Spleen (tissue), 11 donors: Measurements from ENCODE around the gene AHNAK2. TPM values are rescaled to one million over a fixed set of nuclear protein-coding genes. Genes with fewer than 3 reads are reported as not detected.

Experiments used
- DNase-seq: peaks from one replicate; pipeline ENCODE4 v3.0.0-alpha.2; 2020
- H3K27ac ChIP-seq, 8 donors: fragments of 200-600 bp; sonication (generic) in 7 of 8; 1 replicate in 4 of 8; 2 replicates in 4 of 8; pipeline versions ENCODE4 v1.5.0 to v1.8.0; 2016 to 2021; ENCODE audit warnings: inconsistent platforms in 4 of 8, mild to moderate bottlenecking in 4 of 8, moderate library complexity in 1 of 8
- H3K27me3 ChIP-seq, 7 donors: fragments of 200-600 bp; sonication (generic) in 6 of 7; replicated peaks in 1 of 7; 1 replicate in 4 of 7; 2 replicates in 3 of 7; pipeline versions ENCODE4 v1.5.0 to v1.8.0; 2016 to 2021; ENCODE audit warnings: inconsistent platforms in 3 of 7, mild to moderate bottlenecking in 1 of 7
- H3K36me3 ChIP-seq, 6 donors: fragments of 200-600 bp; sonication (generic) in 5 of 6; 1 replicate in 4 of 6; 2 replicates in 2 of 6; pipeline versions ENCODE4 v1.5.0 to v1.8.0; 2016 to 2021; ENCODE audit warnings: inconsistent platforms in 2 of 6
- H3K4me1 ChIP-seq, 6 donors: fragments of 200-600 bp; sonication (generic) in 5 of 6; 1 replicate in 3 of 6; 2 replicates in 3 of 6; pipeline versions ENCODE4 v1.5.0 to v1.8.0; 2016 to 2021; ENCODE audit warnings: inconsistent platforms in 3 of 6
- H3K4me3 ChIP-seq, 8 donors: fragments of 200-600 bp; sonication (generic) in 7 of 8; 1 replicate in 4 of 8; 2 replicates in 4 of 8; pipeline versions ENCODE4 v1.5.0 to v1.8.0; 2016 to 2021; ENCODE audit warnings: inconsistent platforms in 4 of 8, mild to moderate bottlenecking in 4 of 8, moderate library complexity in 2 of 8
- H3K9me3 ChIP-seq, 8 donors: fragments of 200-600 bp; sonication (generic) in 7 of 8; 1 replicate in 4 of 8; 2 replicates in 4 of 8; pipeline versions ENCODE4 v1.5.0 to v1.8.0; 2016 to 2021; ENCODE audit warnings: inconsistent platforms in 4 of 8
- POLR2A ChIP-seq, 3 donors: fragments of 450-650 bp; IDR thresholded peaks; one replicate each; pipeline ENCODE4 v1.5.1; 2017; ENCODE audit warnings: antibody characterized with exemption in 3 of 3, mild to moderate bottlenecking in 1 of 3
- POLR2AphosphoS5 ChIP-seq, 3 donors: sonication (generic); formaldehyde crosslinking; IDR thresholded peaks; one replicate each; pipeline ENCODE4 v1.5.1; 2017; ENCODE audit warnings: antibody characterized with exemption in 3 of 3
- WGBS, 5 donors: extraction: QIAGEN DNeasy Blood & Tissue Kit in 3 of 5; methylation state at CpG; one replicate each; pipeline versions ENCODE4 v1.1.5 to v1.1.7; 2013 to 2018; 5-methylcytosine and 5-hydroxymethylcytosine counted together
- intact Hi-C: fragments of 100-400 bp; cut with DNase I; formaldehyde crosslinking; loops from one replicate; pipeline ENCODE4 v1.15.0; 2023; ENCODE audit warnings: low total_unique reads
- polyA plus RNA-seq, 3 donors: library from polyadenylated mRNA; stranded (reverse); fragments of 200-250 nt; gene quantifications; one replicate each; pipeline ENCODE4 v1.2.1, GENCODE V29; 2013
- total RNA-seq, 7 donors: library from RNA; depleted of rRNA in 3 of 7; stranded (reverse); fragments of >200 nt in 3 of 7; fragmentation: NEBNext Ultra II Directional in 4 of 7; extraction: Animal tissue kit (Norgen Biotek cat#: 25700) in 4 of 7; gene quantifications; one replicate each; pipeline versions ENCODE4 v1.1.0 to v1.2.1, GENCODE V29; 2016 to 2021
- TF ChIP-seq, protein P1 (sequence below), 11 experiments: fragments of 200-600 bp in 7 of 11; fragments of 450-650 bp in 4 of 11; sonication (generic) in 4 of 11; IDR thresholded peaks in 8 of 11; conservative IDR thresholded peaks in 3 of 11; 1 replicate in 7 of 11; 2 replicates in 4 of 11; pipeline versions ENCODE4 v1.4.0 to v1.8.0; 2016 to 2021; ENCODE audit warnings: antibody characterized with exemption in 11 of 11, inconsistent platforms in 4 of 11, mild to moderate bottlenecking in 1 of 11
- donor health status: healthy with polysubstance abuse.
- donor health status: DM: no; HTN: no; CAD: no; lungs with moderate emphysema.
- donor health status: DM: no; HTN: no; CAD: no.
- donor health status: Bipolar disorder and iron deficiency.
- donor health status: healthy.
- donor health status: DM: no; HTN: no; CAD: no.
- donor health status: DM: yes; HTN: yes; CAD: no.

The AHNAK2 gene
- total and polyA plus RNA-seq, 10 donors = 0.26 to 1.3 (median 0.71) TPM

DNA sequence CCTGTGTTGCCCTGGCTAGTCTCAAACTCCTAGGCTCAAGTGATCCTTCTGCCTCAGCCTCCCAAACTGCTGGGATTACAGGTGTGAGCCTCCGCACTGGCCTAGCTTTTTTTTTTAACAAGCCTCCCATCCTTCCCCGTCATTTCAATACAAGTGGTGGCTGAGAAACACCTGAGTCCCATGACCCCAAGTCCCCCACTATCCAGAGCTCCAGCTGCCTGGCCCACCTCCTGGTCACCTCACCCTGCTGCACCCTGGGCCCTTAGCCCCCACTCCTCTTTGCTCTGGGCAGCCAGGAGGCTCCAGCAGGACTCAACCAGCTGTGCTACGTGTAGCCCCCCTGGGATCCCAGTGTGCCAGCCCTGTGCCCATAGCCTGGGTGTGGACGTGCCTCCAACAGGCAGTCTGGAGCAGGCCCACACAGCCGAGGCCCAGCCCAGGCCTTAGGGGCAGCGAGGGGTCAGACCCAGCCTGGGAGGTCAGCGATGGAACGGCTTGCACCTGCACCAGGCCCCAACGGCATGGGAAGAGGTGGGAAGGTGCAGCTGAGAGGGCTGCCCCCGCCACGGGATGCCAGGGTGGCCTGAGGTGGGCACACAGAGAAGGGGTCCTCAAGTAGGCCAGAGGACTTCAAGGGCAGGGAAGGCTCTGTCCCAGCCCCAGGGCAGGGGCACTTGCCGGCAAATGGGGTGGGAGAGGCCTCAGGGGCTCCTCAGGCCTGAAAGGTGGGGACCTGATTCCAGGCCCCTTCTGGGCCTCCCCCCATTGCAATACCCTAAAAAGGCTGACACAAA, 6.5 kb downstream of the AHNAK2 start:
- TF ChIP-seq POLR2AphosphoS5 (IDR thresholded peaks at IDR 0.05) (no peak), POLR2A (IDR thresholded peaks at IDR 0.05) (no peak)
- TF ChIP-seq, protein P1, sequence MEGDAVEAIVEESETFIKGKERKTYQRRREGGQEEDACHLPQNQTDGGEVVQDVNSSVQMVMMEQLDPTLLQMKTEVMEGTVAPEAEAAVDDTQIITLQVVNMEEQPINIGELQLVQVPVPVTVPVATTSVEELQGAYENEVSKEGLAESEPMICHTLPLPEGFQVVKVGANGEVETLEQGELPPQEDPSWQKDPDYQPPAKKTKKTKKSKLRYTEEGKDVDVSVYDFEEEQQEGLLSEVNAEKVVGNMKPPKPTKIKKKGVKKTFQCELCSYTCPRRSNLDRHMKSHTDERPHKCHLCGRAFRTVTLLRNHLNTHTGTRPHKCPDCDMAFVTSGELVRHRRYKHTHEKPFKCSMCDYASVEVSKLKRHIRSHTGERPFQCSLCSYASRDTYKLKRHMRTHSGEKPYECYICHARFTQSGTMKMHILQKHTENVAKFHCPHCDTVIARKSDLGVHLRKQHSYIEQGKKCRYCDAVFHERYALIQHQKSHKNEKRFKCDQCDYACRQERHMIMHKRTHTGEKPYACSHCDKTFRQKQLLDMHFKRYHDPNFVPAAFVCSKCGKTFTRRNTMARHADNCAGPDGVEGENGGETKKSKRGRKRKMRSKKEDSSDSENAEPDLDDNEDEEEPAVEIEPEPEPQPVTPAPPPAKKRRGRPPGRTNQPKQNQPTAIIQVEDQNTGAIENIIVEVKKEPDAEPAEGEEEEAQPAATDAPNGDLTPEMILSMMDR (IDR thresholded peaks at IDR 0.05 in 8 of 11, conservative IDR thresholded peaks at IDR 0.05 in 3 of 11) = no peak
- peak; percentile 62 for DNase-seq
- peaks cover 0 to 88% (median 39%) of the 10 kb centered on the region in 7 donors for H3K27me3 ChIP-seq
- H3K36me3 ChIP-seq = no peaks in the 10 kb centered on the region
- peaks cover 7 to 53% (median 35%) of the 10 kb centered on the region in 6 donors for H3K4me1 ChIP-seq
- H3K4me3 ChIP-seq = no peak overlapping the region
- intact Hi-C loops = no loop called here
- 85 to 95% (median 90%) methylated on average over 11 to 12 of the region's 12 CpGs for WGBS, 5 donors
- no peaks in the 10 kb centered on the region for H3K9me3 ChIP-seq
- H3K27ac ChIP-seq = no peak overlapping the region

DNA sequence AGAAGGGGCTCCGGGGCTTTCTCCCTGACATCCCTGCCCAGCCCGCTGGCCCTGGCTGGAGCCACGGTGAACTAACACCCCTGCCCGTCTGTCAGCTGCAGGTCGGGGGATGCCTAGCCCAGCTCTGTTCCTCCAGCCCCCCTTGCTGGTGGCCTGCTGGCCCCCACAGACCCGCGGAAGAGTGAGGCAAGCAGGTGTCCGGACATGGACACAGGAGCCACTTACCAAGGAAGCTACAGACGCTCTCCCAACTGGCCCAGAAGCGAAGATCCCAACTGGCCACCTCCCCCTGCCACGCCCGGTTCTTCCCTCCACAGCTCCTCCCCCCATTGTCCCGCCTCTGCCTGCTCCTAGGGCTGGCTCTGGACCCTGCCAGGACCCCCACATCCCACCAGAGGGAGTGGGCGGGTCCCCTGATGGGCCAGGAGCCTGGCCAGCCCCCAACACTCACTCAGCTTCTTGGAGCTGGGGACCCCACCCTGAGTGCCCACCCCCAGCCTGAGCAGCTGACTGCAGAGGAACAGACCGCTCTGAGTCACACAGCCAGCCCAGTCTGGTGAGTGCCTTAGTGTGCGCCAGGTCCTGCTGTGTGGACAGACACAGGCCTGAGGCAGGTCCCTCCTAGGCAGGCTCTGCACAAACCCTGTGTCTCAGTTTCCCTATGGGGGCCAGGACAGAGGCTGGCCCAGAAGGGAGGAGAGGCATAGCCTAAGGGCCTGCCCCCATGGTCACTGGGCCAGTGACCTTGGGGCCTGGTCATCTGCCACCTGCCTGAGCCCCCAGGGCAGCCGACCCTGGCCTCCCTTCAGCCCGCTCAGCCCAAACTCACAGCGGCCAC, 7.7 kb downstream of the AHNAK2 start:
- H3K36me3 ChIP-seq = no peaks in the 10 kb centered on the region
- peak; percentile 67 for DNase-seq
- H3K27me3 ChIP-seq = peaks cover 0 to 86% (median 29%) of the 10 kb centered on the region in 7 donors
- TF ChIP-seq POLR2AphosphoS5 (IDR thresholded peaks at IDR 0.05) (no peak), POLR2A (IDR thresholded peaks at IDR 0.05) (no peak)
- TF ChIP-seq, protein P1 (IDR thresholded peaks at IDR 0.05 in 8 of 11, conservative IDR thresholded peaks at IDR 0.05 in 3 of 11) = no peak
- intact Hi-C loops = no loop called here
- WGBS, 5 donors = 73 to 91% (median 84%) methylated on average over 10 to 19 of the region's 19 CpGs
- H3K9me3 ChIP-seq = no peaks in the 10 kb centered on the region
- H3K27ac ChIP-seq = no peak overlapping the region
- H3K4me1 ChIP-seq = peaks cover 7 to 42% (median 24%) of the 10 kb centered on the region in 6 donors
- H3K4me3 ChIP-seq = no peak overlapping the region

DNA sequence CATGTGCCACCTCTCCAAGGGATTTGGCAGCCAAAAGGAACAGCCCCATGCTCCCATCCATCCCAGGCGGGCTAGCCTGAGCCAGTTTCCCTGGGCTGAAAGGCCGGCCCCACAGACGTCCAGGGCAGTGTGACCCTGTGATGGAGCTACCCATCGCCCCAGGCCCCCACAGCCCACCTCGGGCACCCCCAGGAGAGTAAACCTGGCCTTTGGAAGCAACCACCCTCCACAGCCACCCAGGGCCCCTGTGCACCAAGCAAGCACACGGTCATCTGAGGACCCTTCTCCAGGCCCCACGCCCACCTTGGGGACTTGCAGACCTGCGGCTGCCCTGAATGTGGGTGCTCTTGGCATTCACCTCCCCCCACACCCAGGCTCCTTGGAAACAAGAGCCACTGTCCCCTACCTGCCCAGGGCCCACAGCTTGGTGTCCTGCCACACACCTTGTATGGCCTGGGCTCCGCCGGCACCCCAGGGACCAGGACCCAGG, 8.4 kb downstream of the AHNAK2 start:
- 91 to 98% (median 96%) methylated on average over 3 to 10 of the region's 10 CpGs for WGBS, 5 donors
- Histone ChIP-seq H3K9me3 (no peaks in the 10 kb centered on the region), H3K27me3 (peaks cover 0 to 80% (median 26%) of the 10 kb centered on the region in 7 donors), H3K36me3 (no peaks in the 10 kb centered on the region), H3K27ac (no peak overlapping the region), H3K4me1 (peaks cover 7 to 38% (median 22%) of the 10 kb centered on the region in 6 donors), H3K4me3 (no peak overlapping the region)
- intact Hi-C loops = no loop called here
- TF ChIP-seq POLR2A (IDR thresholded peaks at IDR 0.05) (no peak), POLR2AphosphoS5 (IDR thresholded peaks at IDR 0.05) (no peak)
- TF ChIP-seq, protein P1 (IDR thresholded peaks at IDR 0.05 in 8 of 11, conservative IDR thresholded peaks at IDR 0.05 in 3 of 11) = no peak
- peak; percentile 57 for DNase-seq
